Posterior vena cava (tissue), 2 donors: Measurements from ENCODE around the gene LDAH. TPM values are rescaled to one million over a fixed set of nuclear protein-coding genes. Genes with fewer than 3 reads are reported as not detected.
"Not testable (repeated sequence)": the region's sequence is repeated elsewhere in the genome, so short reads cannot be mapped to it uniquely, and the experiment has no call there.

Source experiments
- DNase-seq: peaks from one replicate; pipeline ENCODE4 v3.0.0-alpha.2; 2020; ENCODE audit warnings: low spot score
- intact Hi-C, 2 donors: fragments of 100-400 bp; cut with DNase I; formaldehyde crosslinking; loops; one replicate each; pipeline versions ENCODE4 v1.14.1 to v1.14.2; 2022 to 2023
- total RNA-seq, 2 donors: library from RNA; stranded (reverse); fragmentation: NEBNext Ultra II Directional; extraction: Animal tissue kit (Norgen Biotek cat#: 25700); gene quantifications; one replicate each; pipeline ENCODE4 v1.2.1, GENCODE V29; 2021
- donor health status: DM: yes; HTN: yes; CAD: no.
- donor health status: DM: yes; HTN: yes; CAD: no.

LDAH gene
- total RNA-seq, 2 donors from 2014 or later = 13.6 to 16.9 TPM

DNA sequence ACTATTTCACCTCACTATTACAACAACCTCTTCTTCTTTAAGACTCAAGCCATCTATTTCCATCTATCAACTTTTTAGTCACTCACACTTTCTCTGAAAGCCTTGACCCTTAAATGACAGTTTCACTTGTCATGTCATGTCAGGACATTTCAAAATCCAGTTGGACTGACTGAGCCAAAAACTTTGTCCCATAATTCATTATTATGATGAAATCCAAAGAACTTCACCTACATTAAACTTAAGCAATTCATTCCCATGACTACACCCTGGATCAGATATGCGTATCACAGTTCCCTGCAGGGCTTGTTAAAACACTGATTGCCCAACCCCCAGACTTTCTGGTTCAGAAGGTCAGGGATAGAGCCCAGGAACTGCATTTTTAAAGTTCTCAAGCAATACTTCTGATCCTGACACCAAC is 26.5 kb downstream of the LDAH start:
- intact Hi-C loops = no loop called here
- DNase-seq = no peak

DNA sequence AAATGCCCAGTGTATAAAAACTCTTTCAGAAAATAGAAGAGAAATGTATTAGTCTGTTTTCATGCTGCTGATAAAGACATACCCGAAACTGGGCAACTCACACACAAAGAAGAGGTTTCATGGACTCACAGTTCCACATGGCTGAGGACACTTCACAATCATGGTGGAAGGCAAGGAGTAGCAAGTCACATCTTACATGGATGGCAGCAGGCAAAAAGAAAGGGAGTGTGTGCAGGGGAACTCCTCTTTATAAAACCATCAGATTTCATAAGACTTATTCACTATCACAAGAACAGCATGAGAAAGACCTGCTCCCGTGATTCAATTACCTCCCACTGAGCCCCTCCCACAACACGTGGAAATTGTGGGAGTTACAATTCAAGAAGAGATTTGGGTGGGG is 29.0 kb downstream of the LDAH start:
- DNase-seq, intact Hi-C loops: not testable (repeated sequence)

DNA sequence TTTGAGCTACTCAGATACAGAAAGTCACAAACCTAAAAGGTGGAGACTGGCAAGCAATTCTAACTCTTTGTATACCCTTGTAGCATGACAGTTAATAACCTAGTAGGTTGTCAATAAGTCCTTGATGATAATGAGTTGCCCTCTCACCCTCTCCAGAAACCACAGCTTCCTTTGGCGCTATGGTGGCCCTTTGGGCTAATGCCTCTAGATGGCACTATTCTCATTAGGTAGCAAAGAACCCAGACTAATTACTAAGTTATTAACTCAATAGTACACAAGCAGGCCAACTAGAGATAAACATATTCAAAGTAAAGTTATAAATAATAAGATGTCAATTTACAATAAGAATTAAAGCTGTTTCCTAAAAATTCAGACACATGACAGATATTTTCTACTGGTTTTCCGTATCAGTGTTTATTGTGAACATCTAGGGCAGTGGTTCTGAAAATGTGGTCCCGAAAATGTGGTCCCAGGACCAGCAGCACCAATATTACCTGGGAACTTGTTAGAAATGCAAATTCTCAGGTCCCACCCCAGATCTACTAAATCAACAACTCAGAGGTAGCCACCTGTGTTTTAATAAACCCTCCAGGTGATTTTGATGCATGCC is 41.1 kb downstream of the LDAH start:
- intact Hi-C loops = loop anchor here in 1 of 2 donors (5.0 kb wide), 1 partner anchor 181 kb away; no protein-coding TSS in a partner anchor
- no peak for DNase-seq

DNA sequence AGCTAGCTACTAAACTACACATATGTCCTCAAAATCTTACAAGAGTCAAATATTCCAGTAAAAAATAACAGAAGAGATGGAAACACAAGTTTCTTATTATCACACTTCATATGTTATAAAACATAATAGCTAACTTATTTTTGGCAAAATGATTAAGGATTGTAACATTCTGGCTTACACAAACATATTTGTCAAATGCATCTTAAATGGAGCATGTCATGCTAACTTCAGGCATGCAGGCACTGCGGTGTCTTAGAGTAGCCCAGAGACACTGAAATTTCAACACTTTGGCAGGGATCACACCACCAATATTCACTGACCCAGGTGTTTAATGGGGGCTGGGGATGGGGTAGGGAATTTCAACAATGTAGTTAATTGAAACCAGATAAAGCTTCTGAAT is 51.6 kb downstream of the LDAH start:
- intact Hi-C loops = no loop called here
- DNase-seq = no peak

DNA sequence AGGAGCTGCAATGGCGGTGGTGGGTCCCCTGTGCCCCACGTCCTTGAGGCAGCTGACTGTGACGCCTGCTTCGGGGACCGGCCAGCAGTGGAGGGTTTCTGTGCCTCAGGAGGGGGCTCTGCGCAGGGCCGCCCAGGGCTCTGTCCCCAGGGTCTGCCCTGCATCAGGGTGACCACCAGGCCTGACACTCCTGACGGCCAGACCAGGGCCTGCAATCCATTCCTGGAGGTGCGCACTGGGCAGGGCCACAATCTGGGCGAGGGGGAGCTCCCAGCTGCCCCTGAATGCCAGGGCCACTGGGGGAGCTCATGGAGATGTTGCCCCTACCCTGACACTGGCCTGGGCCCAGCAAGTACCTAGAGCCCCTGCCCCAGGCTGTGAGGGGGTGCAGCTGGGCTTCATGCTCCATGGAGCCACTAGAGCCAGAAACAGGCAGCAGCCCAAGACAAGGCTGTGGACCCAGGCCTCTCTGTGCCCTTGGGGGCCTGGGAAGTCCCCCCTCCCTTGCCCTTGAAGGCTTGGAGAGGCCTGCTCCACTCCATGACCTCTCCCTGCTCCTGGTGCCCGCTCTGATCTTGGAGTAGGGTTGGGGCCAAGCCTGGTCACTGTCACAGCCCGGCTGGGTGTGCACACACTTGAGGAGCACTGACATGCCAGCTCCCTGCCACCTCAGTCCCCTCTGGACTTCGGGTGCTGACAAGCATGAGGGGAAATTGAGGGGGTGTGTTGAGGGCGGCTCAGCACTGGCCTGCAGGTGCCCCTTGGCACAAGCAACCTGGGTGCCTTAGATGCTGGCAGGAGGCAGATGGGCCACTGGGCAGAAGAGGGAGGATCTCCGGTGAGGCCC is 55.9 kb downstream of the LDAH start:
- no peak for DNase-seq
- intact Hi-C loops = no loop called here

DNA sequence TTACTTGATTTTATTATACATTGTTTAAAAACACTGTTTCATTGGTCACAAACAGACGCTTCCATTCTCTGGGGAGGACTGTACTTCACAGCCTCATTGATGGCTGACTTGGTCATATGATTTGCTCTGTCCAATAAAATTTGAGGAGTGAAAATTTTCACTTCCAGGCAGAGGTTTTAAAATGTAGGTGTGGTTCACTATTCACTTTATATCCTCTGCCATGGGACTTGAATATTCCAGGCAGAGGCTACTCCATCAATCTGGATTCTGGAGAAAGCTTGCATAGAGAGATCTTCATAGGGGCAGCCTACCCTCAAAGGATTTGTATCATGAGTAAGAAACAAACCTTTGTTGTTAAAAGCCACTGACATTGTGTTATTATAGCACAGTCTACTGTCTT is 56.7 kb downstream of the LDAH start:
- no peak for DNase-seq
- intact Hi-C loops = no loop called here

DNA sequence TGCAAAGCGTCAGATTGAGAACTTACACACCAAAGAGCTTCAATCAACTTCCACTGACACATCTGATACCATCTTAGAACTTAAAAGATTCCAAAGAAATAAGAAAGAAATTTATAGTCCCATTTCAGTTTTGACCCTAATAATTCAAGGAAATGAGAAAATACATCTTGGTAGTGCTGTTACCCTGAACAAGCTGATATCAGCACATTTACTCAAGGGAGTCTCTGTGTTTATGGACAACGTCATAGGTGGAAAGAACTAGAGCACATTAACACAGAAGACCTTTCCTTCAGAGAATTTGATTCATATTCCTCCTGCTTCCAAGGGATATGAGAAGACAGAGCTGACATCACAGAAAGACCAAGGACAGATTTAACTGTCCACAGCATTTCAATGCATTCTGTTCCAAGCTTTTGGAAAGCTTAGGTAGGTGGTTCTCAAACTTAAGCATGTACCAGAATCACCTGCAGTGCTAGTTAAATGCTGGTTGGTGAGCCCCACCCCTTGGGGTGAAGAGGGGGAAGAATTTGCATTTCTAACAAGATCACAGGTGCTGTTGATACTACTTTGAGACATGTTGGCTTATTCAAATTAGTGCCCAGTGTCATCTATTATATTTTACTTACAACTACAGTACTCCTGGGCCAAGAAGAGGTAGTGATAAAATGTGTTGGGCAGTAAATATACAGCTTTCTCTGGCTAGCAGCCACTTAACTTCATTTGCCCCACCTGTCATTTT is 59.8 kb downstream of the LDAH start:
- intact Hi-C loops = no loop called here
- no peak for DNase-seq

DNA sequence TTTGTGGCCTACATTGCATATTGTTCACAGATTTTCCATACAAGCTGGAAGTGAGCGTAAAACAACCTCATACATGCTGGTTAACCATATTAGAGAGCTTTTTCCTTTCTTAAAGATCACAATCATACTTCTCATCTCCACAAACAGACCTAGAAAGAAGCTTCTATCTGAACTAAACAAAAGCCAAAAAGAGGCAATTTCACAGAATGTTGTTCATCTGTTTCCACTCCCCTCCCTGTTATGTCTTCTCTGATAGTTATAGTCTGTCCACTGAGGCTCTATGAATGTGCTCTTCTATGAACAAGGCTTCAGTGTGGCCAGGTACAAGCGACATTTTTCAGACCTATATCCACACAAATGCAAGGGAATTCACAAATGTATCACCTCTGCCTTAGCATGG is 63.4 kb downstream of the LDAH start:
- DNase-seq = no peak
- intact Hi-C loops = no loop called here

DNA sequence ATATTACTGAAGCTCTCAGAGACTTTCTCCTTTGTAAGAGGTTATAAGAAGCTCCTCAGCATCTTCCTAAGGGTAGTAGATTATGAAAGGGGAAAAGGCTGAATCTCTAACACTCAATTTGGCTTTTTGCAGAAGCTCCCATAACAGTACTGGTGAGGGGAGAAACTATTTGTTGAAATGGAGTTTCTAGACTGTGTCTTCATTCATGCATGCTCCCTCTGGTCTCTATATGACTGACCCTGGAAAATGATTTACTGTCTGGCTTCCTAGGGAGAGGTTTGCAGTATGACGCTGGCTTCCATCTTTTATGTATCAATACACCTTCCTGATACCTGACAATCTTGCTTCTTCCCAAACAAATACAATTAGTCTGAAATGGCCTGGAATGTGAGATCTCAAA is 63.9 kb downstream of the LDAH start:
- DNase-seq = no peak
- intact Hi-C loops = no loop called here

DNA sequence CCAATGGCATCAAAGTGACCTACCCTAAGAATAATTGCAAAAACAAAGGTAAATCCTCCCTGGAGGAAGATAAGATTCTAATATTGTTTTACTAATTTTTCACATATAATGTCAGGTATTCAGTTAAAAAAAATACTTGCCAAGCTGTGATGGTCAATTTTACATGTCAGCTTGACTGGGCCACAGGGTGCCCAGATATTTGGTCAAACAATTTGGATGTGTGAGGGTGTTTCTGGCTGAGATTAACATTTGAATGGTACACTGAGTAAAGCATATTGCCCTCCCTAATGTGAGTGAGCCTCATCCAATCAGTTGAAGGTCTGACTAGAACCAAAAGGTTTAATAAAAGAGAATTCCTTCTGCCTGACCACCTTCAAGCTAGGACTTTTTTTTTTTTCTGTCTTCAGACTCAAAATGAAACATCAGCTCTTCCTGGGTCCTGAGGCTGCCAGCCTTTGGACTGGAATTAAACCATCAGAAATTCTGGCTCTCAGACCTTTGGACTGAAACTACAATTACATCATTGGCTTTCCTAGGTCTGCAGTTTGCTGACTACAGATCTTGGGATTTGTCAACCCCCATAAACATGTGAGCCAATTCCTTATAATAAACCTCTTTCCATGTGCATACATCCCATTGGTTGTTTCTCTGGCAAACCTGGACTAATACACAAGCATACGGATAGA is 65.4 kb downstream of the LDAH start:
- intact Hi-C loops = no loop called here
- no peak for DNase-seq

DNA sequence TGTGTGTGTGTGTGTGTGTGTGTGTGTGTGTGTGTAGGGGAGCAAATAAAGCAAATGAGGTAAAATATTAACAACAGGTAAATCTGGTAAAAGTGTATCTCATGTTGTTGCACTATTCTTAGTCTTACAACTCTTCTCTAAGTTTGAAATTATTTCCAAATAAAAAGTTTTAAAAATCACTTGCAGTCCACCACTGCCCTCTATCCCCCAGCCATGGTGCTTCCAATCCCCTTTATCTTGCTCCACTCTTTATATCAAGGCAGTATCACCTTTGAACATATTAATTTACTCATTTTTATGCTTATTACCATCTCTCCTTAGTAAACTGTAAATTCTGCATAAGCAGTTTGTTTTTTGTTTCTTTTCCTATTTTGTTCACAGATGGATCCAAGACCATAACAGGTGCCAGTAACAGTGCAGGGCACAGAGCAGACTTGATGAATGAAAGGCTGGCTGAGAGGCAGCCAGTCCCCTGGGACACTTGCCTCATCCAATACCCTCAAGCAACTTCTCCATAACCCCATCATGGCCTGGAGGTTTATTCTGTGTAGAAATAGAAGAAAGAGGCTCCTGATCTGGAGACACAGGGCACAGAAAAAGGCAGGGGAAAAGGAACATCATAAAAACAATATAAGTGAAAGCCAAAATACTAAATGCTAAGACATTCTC is 67.6 kb downstream of the LDAH start:
- DNase-seq = no peak
- intact Hi-C loops = no loop called here

DNA sequence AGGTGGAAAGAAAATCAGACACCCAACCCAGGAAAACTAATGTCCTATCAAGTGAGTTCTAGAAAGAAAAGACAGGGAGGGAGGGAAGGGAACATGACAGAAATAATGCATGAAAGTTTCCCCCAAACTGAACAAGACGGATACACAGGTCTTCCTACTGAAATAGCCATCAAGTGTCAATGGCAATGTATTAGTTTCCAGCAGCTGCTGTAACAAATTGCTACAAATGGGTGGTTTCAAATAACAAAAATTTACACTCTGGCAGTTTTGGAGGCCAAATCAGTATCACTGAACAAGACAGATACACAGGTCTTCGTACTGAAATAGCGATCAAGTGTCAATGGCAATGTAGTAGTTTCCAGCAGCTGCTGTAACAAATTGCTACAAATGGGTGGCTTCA is 70.6 kb downstream of the LDAH start:
- no peak for DNase-seq
- intact Hi-C loops = loop anchor here in 1 of 2 donors (2.0 kb wide), 1 partner anchor 49 kb away; no protein-coding TSS in a partner anchor

DNA sequence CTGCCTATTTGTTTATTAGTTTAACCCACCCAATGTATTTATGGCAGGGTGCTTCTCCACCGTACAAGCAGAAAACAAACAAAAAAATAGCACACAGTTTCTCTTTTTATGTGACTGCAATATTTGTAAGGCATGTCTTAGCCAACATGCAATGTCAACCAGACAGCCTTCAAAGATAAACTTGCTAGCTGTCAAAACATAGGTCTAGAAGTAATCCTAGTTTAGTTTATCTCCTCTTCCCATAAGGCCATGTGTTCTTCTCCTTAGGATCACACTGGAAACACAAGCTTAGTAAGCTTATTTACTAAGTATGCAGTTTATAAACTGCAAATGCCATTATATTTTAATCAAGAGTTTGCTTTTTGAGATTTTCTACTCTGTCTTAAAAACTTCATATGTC is 75.6 kb downstream of the LDAH start:
- intact Hi-C loops = no loop called here
- no peak for DNase-seq

DNA sequence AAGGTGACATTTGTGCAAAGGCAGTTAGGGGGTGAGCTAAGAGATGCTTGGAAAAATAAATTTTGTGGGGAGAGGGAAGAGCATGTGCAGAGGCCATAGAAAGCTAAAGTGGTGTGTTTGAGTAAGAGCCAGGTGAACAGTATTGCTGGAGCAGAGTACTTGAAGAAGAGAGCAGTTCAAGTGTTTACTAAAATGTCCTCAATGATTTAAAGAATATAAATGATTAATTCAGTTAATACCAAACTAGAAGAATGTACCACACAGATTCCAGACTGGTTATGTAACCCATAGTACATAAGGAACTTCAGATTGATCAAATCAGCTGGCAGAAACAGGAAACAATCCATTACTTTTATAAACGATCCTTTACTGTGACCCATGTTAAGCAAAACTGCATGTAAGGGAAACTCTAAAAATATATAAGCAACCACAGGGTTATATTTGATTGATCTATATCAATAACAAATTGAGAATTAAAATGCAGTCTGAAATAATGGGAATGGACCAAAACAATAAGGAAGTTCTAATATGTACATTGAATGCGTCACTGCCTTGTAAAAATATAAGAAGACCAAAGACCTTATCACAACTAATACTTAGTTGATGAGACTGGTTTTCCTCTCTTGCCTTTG is 76.9 kb downstream of the LDAH start:
- no peak for DNase-seq
- intact Hi-C loops = no loop called here

DNA sequence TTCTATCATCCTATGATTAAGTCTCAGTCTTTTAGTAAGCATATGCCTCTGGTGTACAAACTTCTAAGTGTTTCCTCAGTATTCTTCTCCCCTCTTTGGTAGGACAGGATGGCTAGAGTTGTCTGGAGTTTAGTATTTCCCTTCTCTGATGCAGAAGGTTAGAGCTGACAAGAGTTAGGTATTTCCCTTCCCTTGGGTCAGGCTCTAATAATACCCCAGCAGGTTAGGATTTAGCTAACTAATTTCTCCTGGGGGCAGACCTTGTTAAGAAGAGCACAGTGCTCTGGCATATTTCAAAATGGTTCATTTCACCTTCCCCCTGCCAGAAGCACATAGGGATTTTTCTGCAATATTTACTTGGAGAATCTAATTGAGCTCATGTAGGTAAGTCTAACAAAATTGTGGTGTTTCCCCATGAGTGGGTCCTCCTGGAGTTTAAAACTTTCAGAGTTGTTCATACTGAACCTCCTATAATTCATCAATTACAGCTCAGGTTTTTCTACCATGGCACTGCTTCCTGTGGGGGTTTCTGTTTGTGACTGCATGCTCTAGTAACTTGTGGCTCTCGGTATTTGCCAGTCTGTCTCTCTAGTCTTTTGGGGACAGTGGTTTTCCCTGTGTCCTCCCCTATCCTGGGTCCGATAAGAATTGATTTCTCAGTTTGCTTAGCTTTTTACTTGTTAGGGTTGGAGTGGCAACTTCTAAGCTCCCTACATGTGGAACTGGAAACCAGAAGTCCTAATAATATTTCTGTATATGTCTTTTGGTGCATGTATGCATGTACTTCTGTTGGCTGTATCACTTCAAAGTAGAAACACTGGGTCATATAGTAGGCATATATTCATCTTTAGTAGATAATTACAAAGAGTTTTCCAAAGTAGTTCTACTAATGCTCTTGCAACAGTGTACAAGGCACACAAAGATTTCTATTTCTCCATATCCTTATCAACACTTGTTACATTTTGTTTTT is 78.2 kb downstream of the LDAH start:
- intact Hi-C loops = no loop called here
- DNase-seq = no peak

DNA sequence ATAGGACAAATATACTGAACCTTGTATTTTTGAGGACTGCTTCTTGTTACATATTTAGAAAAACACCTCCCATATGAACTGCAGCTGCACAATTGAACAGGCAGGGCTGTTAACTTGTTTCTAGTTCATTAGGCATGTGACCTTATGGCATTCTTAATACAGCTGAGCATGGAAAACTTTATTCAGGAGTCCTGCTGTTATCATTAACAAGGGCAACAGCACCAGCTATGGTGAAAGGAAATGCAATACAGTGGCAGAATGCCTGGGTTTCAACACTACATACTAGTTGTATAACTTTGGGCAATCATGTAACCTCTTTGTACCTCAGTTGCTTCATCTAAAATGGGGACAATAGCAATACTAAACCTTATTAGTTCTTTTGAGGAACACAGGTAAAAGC is 84.1 kb downstream of the LDAH start:
- intact Hi-C loops = no loop called here
- DNase-seq = no peak

DNA sequence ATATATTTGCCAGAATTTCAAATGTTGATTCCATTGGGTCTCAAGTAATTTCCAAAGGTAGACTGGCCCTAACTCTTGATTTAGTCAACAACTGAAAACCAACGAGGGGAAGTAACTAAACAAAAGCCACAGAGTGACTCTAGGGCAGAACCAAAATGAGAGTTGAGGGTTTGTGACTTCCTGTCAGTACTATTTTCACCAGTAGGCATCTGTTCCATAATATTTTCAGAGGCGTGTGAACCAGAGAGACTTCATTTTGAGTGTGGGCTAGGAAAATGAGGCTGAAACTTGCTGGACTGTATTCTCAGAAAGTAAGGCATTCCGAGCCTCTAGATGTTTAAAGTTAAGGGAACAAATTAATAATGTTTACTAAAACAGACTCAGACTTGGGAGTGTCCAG is 85.4 kb downstream of the LDAH start:
- intact Hi-C loops = no loop called here
- DNase-seq = no peak
